ENCODE results near the gene ANKRD28.

ANKRD28 gene

DNA sequence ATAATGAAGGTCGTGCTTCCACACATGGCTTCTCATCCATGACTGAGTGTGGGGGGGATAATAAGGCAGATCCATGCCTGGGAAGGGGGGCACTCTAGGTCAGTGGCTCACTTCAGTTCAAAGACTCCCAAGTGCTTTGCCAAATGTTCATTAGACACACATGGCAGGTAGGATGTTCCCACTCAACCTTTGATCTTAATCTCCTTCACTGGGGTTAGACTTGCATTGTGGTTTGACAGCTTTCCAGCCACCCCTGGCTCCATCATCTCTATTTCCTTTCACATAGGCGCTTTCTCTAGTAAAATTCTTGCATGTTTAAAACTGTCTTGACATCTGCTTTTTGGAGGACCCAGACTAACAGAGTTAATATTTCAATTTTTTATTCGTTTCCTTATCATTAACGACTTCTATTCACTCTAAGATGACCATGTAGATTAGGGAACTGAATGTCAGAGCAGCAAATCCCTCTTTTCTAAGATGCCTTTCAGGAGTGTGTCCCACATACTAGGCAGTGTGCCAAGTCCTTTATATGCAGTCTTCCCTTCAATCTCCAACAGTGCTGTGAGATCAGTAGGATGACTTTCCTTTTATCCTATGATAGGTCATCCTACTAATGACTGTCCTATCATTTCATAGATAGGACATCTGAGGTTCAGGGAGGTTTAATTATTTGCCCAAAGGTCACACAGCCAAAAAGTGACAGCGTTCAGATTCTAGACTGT, 138.4 kb downstream of the ANKRD28 start:
- FAIRE-seq: no peak

- no peak for FAIRE-seq
These were observed 140.8 kb downstream of the ANKRD28 start for GRCh38 chr3:15657016-15657415.

GRCh38 chr3:15656342-15656741, 141.4 kb downstream of the ANKRD28 start:
- FAIRE-seq: no peak

- no peak for FAIRE-seq
These were observed 142.9 kb downstream of the ANKRD28 start for GRCh38 chr3:15654891-15655290.

- FAIRE-seq: no peak
These were observed 143.7 kb downstream of the ANKRD28 start for GRCh38 chr3:15654127-15654526.

DNA sequence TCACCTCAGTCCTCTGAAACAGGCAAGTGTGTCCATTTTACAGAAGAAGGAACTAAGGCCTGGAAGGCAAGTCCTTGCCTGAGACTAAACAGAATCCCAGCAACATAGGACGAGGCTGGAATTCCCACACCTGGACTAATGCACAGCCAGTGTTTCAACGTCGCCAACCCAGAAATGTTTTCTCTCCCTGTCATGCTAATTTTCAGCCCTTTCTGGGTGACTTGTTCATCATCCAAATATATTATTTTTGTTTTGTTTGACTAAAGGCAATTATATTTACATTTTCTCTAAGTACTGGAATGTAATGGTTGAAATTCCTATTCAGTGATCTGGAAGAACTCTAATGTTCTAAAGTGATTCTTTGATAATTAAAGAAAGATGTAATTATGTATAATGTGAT, 144.5 kb downstream of the ANKRD28 start:
- FAIRE-seq: no peak

- no peak for FAIRE-seq
These were observed 146.4 kb downstream of the ANKRD28 start for GRCh38 chr3:15651396-15651795.

GRCh38 chr3:15649858-15650257, 147.9 kb downstream of the ANKRD28 start:
- no peak for FAIRE-seq

DNA sequence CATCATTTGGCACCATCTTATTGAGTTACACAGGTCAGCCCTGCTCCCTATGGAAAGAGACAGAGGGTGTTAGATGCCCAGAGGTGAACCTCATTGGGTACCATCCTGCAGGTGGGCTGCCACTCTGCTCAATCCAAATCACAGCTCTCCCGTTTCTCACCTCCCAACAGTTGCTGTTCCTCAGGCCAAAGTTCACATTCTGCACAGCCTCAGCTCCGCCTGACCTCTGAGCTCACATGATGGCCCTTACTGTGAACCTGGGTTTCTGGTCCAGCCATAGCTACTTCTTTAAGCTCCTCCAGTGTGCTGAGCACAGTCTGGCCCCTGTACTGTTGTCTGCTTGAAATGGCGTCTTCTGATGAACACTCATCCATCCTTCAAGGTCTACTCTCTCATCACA, 148.4 kb downstream of the ANKRD28 start:
- no peak for FAIRE-seq

DNA sequence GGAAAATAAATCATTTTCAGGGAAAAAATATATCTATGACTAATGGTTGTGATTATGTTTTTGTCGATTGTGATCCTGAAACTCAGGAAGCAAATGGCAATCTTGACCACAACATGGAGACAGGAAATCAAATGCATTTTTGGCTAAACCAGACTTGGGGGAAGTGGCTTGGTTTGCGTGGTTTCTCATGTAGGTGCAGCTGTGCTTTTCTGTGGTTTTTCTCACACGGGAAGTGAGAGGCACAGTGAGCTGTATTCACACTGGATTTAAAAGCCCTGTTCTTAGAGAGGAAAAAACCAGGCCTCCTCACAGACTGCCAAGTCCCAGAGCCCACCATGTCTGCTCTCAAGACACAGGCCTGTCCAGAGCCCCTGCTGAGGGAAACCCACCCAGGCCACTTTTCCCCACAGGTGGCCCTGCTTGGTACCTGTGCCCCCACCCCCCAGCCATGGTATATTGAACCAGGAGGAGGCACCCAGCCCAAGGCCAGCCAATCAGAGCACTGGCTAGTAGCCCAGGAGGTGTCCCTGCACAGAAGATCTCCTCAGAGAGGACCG, 150.1 kb downstream of the ANKRD28 start:
- FAIRE-seq: no peak

DNA sequence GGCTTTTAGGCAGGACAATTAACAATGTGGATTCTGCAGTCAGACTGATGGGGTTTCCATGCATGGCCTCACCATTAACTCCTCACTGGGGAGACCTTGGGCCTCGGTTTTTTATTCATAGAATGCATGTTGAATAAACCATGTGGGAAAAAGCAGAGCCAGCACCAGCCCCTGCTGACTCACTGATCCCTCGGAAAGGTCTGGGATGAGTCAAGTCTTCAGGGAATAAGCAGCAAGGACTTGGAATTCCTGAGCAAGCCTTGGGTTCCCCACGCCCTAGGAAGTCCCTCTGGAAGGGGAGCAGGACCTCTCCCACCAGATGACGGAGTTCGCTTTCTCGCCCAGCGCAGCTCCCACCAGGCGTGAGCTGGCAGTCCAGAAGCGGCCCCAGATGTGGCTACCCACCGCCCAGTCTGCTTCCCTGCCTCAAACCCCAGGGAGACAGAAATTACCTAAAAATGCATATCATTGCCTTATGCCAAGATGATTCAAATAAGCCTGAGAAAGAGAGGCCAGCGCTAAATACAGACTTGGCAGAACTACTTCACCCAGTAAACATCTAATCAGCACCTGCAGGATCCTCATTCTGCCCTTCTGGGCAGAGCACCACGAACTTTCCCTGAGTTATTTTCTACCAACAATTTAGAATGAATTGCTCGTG, 150.8 kb downstream of the ANKRD28 start:
- FAIRE-seq: no peak

GRCh38 chr3:15645740-15646501, 151.9 kb downstream of the ANKRD28 start:
- FAIRE-seq: no peak

DNA sequence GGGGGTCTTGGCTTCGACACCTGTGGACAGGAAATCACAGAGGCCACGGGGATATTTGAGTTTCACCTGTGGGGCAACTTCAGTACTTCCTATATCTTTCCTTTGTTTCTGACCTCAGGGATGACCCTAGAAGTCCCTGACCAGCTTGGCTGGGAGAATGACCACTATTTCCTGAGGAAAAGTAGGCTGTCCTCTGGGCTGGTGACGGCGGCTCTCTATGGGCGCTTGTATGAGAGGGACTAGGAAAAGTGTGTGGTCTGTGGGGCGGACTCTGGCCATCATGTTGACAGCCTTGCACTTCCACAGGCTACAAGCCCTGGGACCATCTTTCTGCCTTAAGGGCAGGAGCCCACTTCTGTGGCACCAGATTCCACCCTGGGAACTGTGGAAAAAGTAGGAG, 152.5 kb downstream of the ANKRD28 start:
- no peak for FAIRE-seq

DNA sequence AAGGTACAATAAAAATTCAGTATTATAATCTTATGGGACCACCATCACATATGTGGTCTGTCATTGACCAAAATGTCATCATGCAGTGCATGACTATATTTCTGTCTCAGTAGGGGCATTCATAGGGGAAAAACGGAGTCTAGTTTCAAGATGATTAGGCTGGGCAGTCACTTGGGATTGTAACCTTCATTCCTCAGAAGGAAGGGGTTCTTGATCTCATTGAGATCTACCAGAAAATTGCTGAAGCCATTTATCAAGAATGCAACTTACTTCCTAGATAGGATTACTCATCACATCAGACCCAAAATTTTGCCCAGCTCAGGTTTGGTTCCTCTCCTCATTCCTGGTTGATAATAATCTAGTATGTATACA, 158.9 kb downstream of the ANKRD28 start:
- no peak for FAIRE-seq

DNA sequence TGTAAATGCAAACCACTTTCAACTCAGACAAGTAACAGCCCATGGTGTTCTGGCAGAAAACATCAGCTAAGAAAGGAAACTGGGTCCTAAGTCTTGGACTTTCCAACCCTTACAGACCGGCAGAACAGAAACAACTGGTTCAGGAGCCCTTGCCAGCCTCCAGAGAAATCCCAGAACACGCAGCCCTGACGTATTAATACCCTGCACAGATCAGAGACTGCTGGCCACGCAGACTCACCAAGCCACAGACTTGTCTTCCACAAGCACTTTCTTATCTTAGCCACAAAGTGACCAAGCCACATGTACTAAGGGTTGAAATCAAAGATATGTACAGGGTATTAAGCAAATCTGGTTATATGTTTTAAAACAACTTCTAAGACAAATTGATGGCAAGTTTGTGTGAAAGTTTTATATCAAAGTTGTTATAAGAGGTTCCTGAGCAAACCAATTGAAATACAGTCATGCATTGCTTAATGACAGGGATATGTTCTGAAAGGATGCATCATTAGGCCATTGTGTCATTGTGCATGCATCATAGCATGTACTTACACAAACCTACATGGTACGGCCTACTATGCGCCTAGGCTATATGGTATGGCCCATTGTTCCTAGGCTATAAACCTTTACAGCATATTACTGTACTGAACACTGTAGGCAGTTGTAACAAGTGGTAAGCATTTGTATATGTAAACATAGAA, 159.4 kb downstream of the ANKRD28 start:
- FAIRE-seq: no peak

DNA sequence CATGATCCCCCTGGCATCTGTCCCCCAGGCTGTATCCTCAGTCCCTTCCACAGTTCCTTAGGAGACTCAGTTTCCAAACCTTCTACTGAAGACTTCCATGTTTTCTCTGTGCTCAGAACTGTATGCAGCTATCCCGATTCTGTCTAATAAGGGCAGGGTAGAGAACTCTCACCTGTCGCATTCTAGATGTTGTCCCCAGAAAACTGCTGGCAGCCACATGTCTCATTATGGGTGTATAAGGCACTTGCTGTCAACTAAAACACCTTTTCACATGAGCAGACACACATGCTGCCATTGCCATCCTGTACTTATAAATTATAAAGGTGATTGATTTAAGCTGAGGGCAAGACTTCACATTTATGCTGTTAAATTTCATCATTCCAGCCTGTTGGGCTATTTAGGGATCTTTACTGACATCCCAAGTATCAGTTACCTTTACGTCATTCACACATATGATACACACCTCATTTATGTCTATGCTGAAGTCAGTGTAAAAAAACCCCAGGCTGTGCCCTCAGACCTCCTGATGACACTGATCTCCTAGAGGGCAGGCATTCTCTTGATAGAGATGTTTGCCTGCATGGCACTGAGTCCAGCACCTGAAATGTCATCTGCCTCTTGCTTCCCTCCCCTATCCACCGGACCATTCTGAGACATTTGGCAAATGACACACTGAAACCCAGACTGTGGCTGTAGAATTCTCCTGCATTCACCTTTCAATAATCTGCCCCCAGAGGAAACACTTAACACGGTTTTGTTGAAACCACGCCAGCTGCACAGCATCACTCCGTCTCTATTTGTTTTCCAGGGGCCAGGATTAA, 160.4 kb downstream of the ANKRD28 start:
- FAIRE-seq: no peak

DNA sequence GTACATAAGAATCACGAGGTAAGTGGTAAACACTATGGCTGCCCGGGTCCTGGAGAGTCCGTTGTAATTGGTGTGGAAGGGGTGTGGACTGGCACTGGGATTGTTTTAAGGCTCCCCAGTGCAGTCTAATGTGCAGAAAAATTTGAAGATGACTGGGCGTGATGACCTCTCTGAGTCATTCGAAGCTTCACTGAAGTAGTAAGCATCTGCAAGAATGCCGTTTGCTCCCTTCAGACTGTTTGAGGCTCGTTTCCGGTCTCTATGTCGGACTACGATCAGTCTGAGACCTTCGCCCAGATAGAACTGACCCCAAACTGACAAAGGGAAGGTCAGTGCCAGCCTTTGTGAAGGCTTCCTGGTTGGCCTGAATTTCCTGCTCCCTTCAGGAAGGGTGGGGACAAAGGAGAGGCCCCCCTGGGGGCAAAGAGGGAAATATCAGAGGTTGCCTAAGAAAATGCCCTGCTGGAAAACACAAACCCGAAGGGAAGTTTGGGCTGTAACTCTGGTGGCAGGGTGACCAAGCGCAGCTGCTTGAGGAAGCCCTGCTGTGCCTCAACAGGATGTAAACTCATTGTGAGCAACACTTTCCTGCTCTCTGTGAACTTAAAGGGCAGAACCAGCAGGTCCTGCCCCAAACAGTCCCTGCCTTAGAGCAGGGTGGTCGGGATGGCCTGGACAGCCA, 161.6 kb downstream of the ANKRD28 start:
- FAIRE-seq: no peak

DNA sequence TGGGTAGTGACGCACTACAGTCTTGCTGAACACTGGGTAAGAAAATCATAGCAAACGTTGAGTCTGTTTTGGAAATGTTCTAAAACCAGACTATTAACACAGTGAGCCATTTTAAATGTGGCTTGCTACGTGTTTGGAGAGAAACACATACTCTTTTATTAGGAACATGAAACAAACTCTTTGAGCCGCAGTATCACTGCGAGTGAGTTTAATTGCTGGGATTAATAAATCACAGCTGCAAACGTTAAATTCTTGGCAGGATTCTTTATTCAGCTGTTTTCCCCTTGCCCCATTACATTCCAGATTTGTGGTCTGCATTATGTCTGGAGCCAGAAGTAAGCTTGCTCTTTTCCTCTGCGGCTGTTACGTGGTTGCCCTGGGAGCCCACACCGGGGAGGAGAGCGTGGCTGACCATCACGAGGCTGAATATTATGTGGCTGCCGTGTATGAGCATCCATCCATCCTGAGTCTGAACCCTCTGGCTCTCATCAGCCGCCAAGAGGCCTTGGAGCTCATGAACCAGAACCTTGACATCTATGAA, 162.6 kb downstream of the ANKRD28 start:
- FAIRE-seq: no peak

GRCh38 chr3:15634671-15635070, 163.1 kb downstream of the ANKRD28 start:
- no peak for FAIRE-seq

GRCh38 chr3:15633766-15634598, 163.8 kb downstream of the ANKRD28 start:
- no peak for FAIRE-seq

Data from colon (tissue), 2 donors.